SW480 (cell line): Measurements from ENCODE around the gene GALNT18.
A peak's percentile ranks its signal among the peaks of the same experiment; 100 is the strongest.

Experiments used
- DNase-seq: peaks from one replicate; pipeline ENCODE4 v3.0.0-alpha.2; 2016; ENCODE audit warnings: low spot score

The GALNT18 gene

GRCh38 chr11:11586465-11586864 is 35.3 kb downstream of the GALNT18 start:
- DNase-seq = no peak

DNA sequence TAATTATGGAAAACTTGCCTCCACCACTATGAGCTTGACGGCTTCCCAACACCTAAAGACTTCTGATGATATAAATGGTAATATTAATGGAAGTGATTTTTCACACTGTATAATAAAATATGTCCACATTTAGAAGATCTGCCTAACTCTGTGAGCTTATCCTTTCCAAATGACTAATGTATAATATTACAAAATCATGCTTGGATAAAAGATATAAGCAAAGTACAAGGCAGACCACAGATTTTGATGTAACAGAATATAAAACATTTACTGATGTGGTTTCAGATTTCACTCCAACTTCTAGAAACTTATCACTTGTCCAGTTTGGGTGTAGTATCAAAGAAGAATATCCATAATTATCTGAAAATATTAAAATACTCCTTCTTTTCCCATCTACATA is 36.9 kb downstream of the GALNT18 start:
- no peak for DNase-seq

DNA sequence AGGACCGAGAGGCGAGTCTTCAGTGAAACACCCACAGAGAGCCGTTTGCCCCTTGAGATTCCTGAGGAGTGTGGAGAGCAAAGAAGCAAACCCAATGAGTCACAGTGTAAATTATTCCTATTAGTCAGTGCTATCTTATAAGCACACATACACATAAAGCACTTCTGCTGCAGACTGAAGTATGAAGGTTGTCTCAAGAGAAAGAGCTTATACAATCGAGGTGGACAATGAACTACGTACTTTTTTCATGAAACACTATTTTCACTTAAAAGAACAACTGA is 37.3 kb downstream of the GALNT18 start:
- peak; percentile 15 for DNase-seq

- DNase-seq = no peak
These were observed 37.8 kb downstream of the GALNT18 start for GRCh38 chr11:11583801-11584529.

DNA sequence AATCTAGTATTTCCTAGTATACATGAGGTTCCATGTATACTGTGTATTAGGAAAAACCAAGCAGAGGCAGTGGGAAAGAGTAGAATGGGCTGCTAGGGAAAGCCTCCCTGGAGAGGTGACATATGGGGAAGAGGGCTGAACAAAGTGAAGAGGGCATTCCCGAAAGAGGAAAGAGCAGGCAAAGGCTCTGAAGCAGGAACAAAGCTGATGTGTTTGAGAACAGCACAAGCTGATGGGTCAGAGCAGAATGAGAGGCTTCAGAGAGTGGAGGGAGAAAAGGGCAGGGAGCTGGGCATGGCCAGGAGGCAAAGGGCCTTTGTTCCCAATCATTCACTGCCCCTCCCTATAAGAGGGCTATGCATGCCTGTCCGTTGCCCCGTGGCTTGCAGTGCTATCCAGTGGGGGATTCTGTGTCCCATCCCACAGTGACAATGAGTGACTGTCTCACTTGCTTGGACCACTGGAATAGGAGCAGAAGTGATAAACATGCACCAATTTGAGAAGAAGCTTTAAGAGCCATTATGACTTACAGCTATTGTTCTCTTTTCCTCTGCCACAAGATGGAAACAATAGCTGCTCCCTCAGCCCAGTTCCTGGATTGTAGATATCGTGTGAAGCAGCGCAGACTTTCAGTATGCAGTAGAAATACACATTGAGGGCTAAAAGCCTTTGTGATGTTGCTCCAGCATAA is 39.6 kb downstream of the GALNT18 start:
- no peak for DNase-seq

GRCh38 chr11:11581481-11581880 is 40.3 kb downstream of the GALNT18 start:
- DNase-seq = no peak

DNA sequence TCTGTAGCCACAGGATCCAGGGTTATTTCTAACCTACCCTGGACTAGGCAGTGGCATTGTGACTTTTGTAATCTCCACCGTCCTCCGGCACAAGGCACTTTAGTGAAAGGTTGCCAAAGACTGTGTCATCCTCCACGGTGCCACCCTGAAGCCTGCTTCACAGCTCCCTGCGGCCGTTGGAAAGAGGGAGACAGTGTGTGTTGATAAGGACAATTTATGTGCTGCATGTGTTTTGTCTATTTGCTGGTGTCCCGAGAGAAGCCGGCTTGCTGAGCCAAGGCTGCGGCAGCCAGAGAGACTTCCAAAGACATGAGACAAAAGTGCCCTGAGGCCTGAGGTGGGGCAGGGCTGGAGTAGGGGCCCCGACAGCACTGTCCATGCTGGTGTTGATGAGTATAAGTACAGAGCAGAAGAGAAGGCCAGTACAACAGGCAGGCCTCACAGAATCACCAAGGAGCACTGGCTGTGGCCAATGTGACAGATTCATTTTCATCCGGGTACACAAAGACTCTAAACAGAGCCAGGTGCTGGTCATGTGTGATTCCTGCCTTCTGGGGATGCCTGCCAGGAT is 40.9 kb downstream of the GALNT18 start:
- DNase-seq = no peak

GRCh38 chr11:11580012-11580411 is 41.8 kb downstream of the GALNT18 start:
- DNase-seq = no peak

DNA sequence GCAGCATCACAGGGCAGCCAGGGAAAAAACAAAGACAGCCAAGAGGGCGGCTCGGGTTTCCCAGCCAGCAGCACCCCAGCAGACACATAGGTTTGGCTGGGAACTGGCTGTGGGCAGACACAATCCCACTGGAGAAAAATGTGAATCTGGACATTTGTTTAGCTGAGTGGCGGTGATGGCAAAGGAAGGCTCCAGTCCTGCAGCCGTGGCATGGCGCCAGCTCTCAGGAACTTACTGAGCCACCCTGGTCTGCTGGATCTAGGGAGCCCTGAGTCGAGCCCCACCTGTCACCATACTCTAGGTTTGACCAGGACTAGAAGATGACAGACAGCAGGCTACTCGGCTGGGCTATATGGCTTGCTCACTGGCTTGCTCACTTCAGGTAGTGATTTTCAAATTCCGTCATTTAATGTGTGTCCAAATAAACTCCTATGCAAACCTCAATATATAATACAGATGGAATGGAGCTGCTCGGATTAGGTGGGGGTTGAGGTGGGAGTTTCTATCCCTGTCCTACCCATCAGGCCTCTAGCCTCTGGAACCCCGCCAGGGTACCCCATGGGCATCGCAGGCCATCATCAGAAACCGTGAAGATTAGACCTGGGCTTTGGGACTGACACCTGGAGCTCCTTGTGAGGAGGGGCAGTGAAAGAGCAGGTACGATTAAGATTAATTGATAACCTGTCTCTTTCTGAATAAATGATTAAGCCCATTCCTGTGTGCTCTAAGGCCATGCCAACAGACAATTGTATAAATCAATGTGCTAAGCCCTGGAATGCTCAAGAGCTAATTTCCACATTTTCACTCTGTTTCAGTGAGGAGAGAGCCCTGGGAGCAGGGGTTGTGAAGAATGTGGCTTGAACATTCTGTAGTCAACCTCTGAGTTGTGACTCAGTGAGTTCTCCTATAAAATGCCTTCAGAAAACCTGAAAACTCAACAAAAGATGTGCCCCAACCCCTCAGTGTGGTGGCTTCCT is 42.5 kb downstream of the GALNT18 start:
- DNase-seq = no peak

GRCh38 chr11:11577932-11578911 is 43.6 kb downstream of the GALNT18 start:
- no peak for DNase-seq

GRCh38 chr11:11577251-11577855 is 44.5 kb downstream of the GALNT18 start:
- no peak for DNase-seq

- DNase-seq = no peak
These were observed 47.2 kb downstream of the GALNT18 start for GRCh38 chr11:11574373-11575287.

DNA sequence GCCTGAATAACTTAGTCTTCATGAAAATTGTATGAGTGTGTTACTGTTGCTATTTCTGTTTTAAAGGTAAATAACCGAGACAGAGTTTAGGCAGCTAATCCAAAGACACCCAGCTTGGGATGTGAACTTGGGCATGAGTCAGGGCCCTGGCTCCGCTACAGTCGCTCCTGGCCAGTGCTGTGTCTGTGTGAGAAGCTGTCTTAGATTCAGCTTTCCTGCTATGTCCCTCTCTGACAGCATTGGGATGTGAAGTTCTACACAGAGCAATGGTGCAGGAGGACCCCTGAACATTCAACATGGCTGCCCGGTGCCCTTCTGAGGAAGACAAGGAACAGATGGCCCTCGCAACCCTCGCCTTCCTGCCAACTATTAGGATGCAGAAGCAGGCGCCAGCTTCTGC is 49.4 kb downstream of the GALNT18 start:
- DNase-seq = no peak

- DNase-seq = no peak
These were observed 49.9 kb downstream of the GALNT18 start for GRCh38 chr11:11571893-11572292.

DNA sequence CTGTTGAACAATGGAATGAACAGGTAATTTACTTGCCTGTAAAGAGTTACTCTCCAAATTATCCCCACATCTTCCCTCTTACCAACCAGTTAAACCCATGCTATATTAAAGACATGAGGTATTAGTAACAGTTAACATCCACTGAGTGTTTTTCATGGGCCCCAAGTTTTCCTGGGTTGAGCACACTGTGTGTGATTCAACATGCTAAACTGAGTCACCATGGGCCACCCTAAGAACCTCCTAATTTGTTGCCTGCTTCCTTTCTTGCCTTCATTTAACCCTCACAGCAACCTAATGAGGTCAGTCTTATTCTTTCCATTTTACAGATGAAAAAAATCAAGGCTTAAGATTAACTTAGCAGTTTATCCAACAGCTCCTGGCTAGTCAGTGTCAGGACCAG is 51.0 kb downstream of the GALNT18 start:
- DNase-seq = no peak

DNA sequence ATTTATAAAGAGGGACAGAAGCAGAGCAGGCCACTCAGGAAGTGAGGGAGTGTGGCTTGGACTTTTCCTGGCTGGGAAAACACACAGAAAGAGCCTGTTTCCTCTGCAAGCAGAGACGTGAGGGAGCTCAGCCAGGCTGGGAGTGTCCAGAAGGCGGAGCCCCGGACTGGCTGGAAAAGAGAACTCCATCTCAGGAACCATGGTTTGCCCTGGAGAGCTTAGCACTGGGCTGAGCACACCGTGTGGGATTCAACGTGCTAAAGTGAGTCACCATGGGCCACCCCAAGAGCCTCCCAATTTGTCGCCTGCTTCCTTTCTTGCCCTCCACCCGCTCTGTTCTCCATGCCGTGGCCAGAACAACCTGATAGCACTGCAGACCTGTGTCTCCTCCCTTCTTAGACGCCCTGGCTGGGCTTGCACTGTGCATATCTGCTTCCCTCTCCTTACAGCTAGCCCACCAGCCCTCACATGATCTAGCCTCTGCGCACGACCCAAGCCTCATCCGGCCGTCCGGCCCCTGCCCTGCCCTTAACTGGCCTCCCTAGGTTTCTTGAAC is 51.8 kb downstream of the GALNT18 start:
- peak; percentile 11 for DNase-seq

DNA sequence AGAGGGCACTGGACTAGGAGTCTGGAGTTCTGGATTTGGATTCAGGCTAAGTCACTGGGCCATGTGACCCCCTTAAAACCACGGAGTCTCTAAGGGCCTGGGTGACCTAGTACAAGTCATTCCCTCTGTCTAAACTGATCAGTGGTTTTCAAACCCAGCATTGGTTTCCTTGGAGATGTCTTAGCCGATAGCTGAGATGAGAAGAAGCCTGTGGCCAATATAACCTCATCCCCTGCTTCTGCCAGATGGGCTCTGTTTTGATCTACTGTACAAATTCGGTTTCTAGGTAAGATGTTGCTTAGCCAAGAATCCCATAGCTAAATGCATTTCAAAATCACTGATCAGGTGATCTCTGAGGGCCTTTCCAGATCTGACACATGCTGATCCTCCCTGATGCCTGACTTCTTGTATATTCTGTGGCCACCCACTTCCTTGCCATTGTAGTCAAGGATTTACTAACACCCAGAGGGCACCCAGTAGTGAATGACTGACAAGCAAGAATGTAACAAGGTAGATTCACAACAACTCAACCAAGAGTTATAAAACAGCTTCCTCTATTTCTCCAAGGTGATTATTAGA is 53.1 kb downstream of the GALNT18 start:
- no peak for DNase-seq

DNA sequence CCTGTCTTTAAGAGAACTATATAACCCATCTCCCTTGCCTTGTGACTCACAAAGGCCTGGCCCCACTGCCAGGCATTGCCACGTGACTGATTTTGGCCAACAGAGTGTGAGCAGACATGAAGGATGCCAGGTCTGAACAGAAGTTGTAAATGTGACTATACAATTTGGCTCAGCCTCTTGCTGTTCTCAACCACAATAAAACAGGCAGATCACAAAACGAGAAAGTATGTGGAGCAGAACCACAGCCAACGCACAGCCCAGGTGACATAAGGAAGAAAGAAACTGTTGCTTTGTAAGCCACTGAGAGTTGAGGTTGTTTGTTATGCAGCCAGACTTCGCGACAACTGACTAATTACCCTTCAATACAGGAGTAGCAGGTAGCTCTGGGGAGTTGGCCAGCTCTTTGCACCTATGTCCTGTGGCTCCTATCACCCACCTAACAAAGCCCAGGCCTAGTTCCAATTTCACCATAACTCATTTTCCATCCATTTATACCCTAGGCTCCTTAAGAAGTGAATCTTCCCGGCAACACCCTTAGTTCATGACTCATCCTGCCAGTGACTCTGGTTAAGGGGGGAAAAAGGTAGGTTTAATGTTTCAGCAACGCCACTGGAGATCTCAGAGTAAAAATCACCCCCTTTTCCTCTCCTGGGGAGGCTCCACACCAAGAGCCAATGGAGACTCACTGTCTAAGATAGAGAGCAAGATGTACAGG is 53.7 kb downstream of the GALNT18 start:
- peak; percentile 18 for DNase-seq
